Progenitor cell of endocrine pancreas (in vitro differentiated cells): ENCODE measurements around the gene RPL31. TPM values are rescaled to one million over a fixed set of nuclear protein-coding genes. Genes with fewer than 3 reads are reported as not detected.
A peak's percentile ranks its signal among the peaks of the same experiment; 100 is the strongest.

Experiments used
- DNase-seq: peaks from one replicate; pipeline ENCODE4 v3.0.0; 2021; ENCODE audit warnings: low spot score; ENCODE audit not compliant: unreplicated experiment
- H3K27ac Mint-ChIP-seq: 2 replicates; pipeline ENCODE4 v1.8.0; 2021; ENCODE audit warnings: mild to moderate bottlenecking, moderate library complexity, mixed read lengths
- H3K27me3 Mint-ChIP-seq: 2 replicates; pipeline ENCODE4 v1.8.0; 2021; ENCODE audit warnings: mixed read lengths
- H3K36me3 Mint-ChIP-seq: 2 replicates; pipeline ENCODE4 v1.8.0; 2022; ENCODE audit warnings: mixed read lengths; ENCODE audit not compliant: insufficient read depth
- H3K4me1 Mint-ChIP-seq: 2 replicates; pipeline ENCODE4 v1.8.0; 2021; ENCODE audit warnings: low read depth, mixed read lengths
- H3K4me3 Mint-ChIP-seq: 2 replicates; pipeline ENCODE4 v1.8.0; 2021; ENCODE audit warnings: low read depth, mild to moderate bottlenecking, moderate library complexity, mixed read lengths
- H3K9me3 Mint-ChIP-seq: 2 replicates; pipeline ENCODE4 v1.8.0; 2021; ENCODE audit warnings: low read depth, mixed read lengths
- total RNA-seq: library from RNA; stranded (reverse); gene quantifications from 2 replicates; pipeline ENCODE4 v1.2.1, GENCODE V29; 2021
- TF ChIP-seq, protein P1 (sequence below): fragments of 200-600 bp; sonication (generic); IDR thresholded peaks from one replicate; pipeline ENCODE4 v1.5.0; 2021; ENCODE audit warnings: antibody characterized with exemption, mild to moderate bottlenecking; ENCODE audit not compliant: unreplicated experiment

Gene RPL31
- total RNA-seq, 1 donor from 2014 or later = 1,632 TPM

DNA sequence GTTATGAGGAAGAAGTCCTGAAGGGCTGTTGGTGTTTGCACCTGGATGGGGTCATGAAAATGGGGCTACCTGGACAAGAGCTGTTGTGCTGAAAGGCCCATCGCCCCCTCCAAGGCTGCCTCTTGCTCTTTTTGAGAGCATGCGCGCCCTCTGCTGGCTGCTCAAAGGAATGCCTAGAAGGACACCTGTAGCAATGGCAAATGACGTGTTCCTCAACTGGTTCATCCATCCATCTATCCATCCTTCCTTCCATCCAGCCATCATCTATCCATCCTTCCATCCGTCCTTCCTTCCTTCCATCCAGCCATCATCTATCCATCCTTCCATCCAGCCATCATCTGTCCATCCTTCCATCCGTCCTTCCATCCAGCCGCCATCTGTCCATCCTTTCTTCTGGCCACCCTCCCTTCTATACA, 17.2 kb upstream of the RPL31 start:
- Mint-ChIP-seq H3K27ac (no peak overlapping the region), H3K9me3 (no peaks in the 10 kb centered on the region), H3K4me3 (no peak overlapping the region), H3K4me1 (peaks cover 4% of the 10 kb centered on the region), H3K27me3 (peaks cover 14% of the 10 kb centered on the region), H3K36me3 (no peaks in the 10 kb centered on the region)
- TF ChIP-seq, protein P1, sequence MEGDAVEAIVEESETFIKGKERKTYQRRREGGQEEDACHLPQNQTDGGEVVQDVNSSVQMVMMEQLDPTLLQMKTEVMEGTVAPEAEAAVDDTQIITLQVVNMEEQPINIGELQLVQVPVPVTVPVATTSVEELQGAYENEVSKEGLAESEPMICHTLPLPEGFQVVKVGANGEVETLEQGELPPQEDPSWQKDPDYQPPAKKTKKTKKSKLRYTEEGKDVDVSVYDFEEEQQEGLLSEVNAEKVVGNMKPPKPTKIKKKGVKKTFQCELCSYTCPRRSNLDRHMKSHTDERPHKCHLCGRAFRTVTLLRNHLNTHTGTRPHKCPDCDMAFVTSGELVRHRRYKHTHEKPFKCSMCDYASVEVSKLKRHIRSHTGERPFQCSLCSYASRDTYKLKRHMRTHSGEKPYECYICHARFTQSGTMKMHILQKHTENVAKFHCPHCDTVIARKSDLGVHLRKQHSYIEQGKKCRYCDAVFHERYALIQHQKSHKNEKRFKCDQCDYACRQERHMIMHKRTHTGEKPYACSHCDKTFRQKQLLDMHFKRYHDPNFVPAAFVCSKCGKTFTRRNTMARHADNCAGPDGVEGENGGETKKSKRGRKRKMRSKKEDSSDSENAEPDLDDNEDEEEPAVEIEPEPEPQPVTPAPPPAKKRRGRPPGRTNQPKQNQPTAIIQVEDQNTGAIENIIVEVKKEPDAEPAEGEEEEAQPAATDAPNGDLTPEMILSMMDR = peak; percentile 93
- DNase-seq = peak; percentile 67

DNA sequence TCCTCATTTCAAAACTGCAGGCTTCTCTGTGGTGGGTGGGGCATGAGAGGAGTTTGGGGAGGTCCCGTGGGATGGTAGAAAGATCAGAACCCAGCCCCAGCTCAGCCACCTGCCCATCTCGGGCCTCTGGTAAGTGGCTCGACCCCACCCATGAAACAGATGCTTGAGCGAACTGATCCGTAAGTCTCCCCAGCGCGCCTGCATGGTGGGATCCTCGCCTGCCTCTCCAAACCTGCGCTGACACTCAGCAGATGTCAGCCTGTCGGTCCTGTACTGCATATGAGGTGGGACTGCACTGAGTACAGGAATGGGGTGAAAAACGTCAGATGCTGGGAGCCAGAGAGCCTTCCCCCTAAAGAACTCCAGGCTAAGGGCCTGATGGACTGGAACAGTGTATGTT, 15.9 kb upstream of the RPL31 start:
- Mint-ChIP-seq H3K9me3 (no peaks in the 10 kb centered on the region), H3K4me1 (peaks cover 1% of the 10 kb centered on the region), H3K36me3 (no peaks in the 10 kb centered on the region), H3K4me3 (no peak overlapping the region), H3K27ac (no peak overlapping the region), H3K27me3 (peaks cover 20% of the 10 kb centered on the region)
- TF ChIP-seq, protein P1 = no peak
- no peak for DNase-seq

DNA sequence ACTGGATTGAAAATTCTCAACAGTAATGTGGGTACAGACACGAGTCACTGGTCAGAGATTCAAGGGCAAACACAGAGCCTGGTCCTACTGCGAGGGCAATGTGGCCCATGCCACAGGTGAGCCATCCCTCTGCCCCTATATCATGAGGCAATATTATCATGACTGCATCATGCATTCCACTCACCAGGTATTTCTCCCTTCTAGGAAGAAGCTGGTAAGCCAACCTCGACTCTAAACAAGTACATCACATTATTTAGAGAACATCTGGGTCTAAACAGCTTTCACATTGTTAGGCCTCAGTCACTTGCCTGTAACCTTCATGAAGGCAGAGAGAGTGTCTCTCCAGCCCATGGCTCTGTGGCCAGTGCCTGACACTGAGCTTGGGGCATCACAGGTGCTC, 14.6 kb upstream of the RPL31 start:
- no peaks in the 10 kb centered on the region for H3K4me1 Mint-ChIP-seq
- no peak for DNase-seq
- H3K36me3 Mint-ChIP-seq = no peaks in the 10 kb centered on the region
- no peaks in the 10 kb centered on the region for H3K9me3 Mint-ChIP-seq
- TF ChIP-seq, protein P1 = no peak
- H3K27ac Mint-ChIP-seq = no peak overlapping the region
- no peak overlapping the region for H3K4me3 Mint-ChIP-seq
- peaks cover 17% of the 10 kb centered on the region for H3K27me3 Mint-ChIP-seq

DNA sequence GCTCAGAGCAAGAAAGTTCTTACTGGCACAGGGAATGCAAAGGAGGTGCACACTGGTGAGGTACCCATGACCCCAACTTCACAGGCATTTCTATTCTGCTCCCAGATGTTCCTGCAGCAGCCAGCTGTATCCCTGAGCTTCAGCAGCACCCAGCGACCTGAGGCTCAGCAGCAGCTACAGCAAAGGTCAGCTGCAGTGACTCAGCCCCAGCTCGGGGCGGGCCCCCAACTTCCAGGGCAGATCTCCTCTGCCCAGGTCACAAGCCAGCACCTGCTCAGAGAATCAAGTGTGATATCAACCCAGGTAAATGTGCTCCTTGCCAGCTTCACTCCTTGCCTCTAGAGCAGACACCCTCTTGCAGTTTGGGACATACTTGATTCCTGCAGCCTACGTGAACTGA, 14.1 kb upstream of the RPL31 start:
- Mint-ChIP-seq H3K27ac (no peak overlapping the region), H3K9me3 (no peaks in the 10 kb centered on the region), H3K27me3 (peaks cover 16% of the 10 kb centered on the region), H3K4me3 (no peak overlapping the region), H3K4me1 (no peaks in the 10 kb centered on the region), H3K36me3 (no peaks in the 10 kb centered on the region)
- no peak for DNase-seq
- TF ChIP-seq, protein P1 = no peak

DNA sequence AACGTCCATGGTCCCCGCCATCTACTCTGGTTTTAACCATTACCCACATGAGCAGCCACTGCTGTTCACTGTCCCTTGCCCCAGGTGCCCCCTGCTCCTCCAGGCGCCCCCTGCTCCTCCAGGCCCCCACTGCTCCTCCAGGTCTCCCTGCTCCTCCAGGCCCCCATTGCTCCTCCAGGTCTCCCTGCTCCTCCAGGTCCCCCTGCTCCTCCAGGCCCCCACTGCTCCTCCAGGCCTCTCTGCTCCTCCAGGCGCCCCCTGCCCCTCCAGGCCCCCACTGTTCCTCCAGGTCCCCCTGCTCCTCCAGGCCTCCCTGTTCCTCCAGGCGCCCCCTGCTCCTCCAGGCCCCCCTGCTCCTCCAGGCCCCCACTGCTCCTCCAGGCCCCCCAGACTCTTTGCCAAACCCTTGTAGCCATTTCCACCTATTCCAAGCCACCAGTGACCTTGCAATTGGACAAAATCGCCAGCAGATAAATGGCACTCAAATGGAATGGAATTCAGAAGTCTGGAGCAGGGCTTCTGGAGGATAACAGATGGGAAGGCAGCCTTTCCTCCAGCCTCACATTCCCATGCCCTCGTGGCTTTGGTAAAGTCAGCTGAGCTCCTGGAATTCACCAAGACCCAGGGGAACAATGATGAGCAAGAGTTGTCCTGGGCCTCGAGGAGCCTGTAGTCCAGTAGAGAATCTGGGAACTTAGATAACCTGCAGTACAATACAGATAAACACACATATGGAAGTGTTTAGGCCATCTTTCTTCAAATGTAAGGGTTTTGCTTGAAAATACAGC, 13.3 kb upstream of the RPL31 start:
- Mint-ChIP-seq H3K4me3 (no peak overlapping the region), H3K4me1 (no peaks in the 10 kb centered on the region)
- TF ChIP-seq, protein P1 = no peak

More for the DNA sequence above, 13.3 kb upstream of the RPL31 start:
- DNase-seq = no peak
- Mint-ChIP-seq H3K9me3 (no peaks in the 10 kb centered on the region), H3K27me3 (peaks cover 16% of the 10 kb centered on the region), H3K27ac (no peak overlapping the region), H3K36me3 (no peaks in the 10 kb centered on the region)
